Sigmoid colon (tissue), 4 donors: Measurements from ENCODE around the gene DNAJC30.
A peak's percentile ranks its signal among the peaks of the same experiment; 100 is the strongest.

ENCODE experiments used
- CTCF ChIP-seq, 4 experiments: fragments of 450-650 bp in 3 of 4; fragments of 200-600 bp in 1 of 4; IDR thresholded peaks; one replicate each; pipeline ENCODE4 v1.5.1; 2016 to 2019; ENCODE audit warnings: antibody characterized with exemption in 4 of 4, mild to moderate bottlenecking in 3 of 4, moderate library complexity in 2 of 4
- POLR2AphosphoS5 ChIP-seq, 4 donors: sonication (generic); formaldehyde crosslinking; IDR thresholded peaks; one replicate each; pipeline ENCODE4 v1.6.1; 2017; ENCODE audit warnings: antibody characterized with exemption in 4 of 4

- no peak for TF ChIP-seq CTCF (IDR thresholded peaks at IDR 0.05)
- peak; percentile 59 to 70 (median 62) for TF ChIP-seq POLR2AphosphoS5 (IDR thresholded peaks at IDR 0.05)
These were observed 35.9 kb upstream of the DNAJC30 start, which contains the start of gene STX1A for GRCh38 chr7:73718905-73719805.
